DMS 273 treated with DMSO at 0.1 percent for 48 hours (cell line): ENCODE data around the gene RRN3.
"Not testable (repeated sequence)": the region's sequence is repeated elsewhere in the genome, so short reads cannot be mapped to it uniquely, and the experiment has no call there.

Experiments
- DNase-seq: peaks from one replicate; lab custom pipeline; 2025; lab: John Stamatoyannopoulos, UW

Gene RRN3

GRCh38 chr16:15027503-15028344 lies 66.3 kb downstream of the RRN3 start:
- DNase-seq: not testable (repeated sequence)

GRCh38 chr16:15027051-15027450 lies 67.0 kb downstream of the RRN3 start:
- not testable (repeated sequence) for DNase-seq

GRCh38 chr16:15025234-15025951 lies 68.7 kb downstream of the RRN3 start:
- not testable (repeated sequence) for DNase-seq

- not testable (repeated sequence) for DNase-seq
Measured at GRCh38 chr16:15024858-15025199, 69.2 kb downstream of the RRN3 start.

- DNase-seq: not testable (repeated sequence)
Measured at GRCh38 chr16:15023381-15024077, 70.5 kb downstream of the RRN3 start.

GRCh38 chr16:15022194-15022593 lies 71.9 kb downstream of the RRN3 start:
- DNase-seq: not testable (repeated sequence)

GRCh38 chr16:15021429-15021828 lies 72.6 kb downstream of the RRN3 start:
- not testable (repeated sequence) for DNase-seq

GRCh38 chr16:15016951-15017580 lies 77.0 kb downstream of the RRN3 start:
- not testable (repeated sequence) for DNase-seq

GRCh38 chr16:15016354-15016753 lies 77.7 kb downstream of the RRN3 start:
- not testable (repeated sequence) for DNase-seq

- DNase-seq: not testable (repeated sequence)
Measured at GRCh38 chr16:15015671-15016070, 78.4 kb downstream of the RRN3 start.

GRCh38 chr16:15012941-15013340 lies 81.1 kb downstream of the RRN3 start:
- DNase-seq: not testable (repeated sequence)
